HEK293 (cell line): ENCODE data around the gene TAS1R2.
"Not testable (repeated sequence)": the region's sequence is repeated elsewhere in the genome, so short reads cannot be mapped to it uniquely, and the experiment has no call there.

Experiments
- CTCF ChIP-seq: fragments of 450-650 bp; formaldehyde crosslinking; IDR thresholded peaks from 2 replicates; pipeline ENCODE4 v1.5.1; 2016; ENCODE audit warnings: missing biosample characterization, missing genetic modification characterization
- TCF7L2 ChIP-seq: IDR thresholded peaks from 2 replicates; pipeline ENCODE4 v1.6.1; 2011; ENCODE audit warnings: low read depth, mild to moderate bottlenecking, inconsistent platforms, low read length, moderate library complexity, borderline replicate concordance
- ZBTB7A ChIP-seq: fragments of 450-650 bp; formaldehyde crosslinking; IDR thresholded peaks from 2 replicates; pipeline ENCODE4 v1.5.1; 2016; ENCODE audit warnings: low read depth, missing biosample characterization, missing genetic modification characterization
- ZNF211 ChIP-seq: fragments of 450-650 bp; formaldehyde crosslinking; IDR thresholded peaks from 2 replicates; pipeline ENCODE4 v1.5.1; 2016; ENCODE audit warnings: low read depth, missing biosample characterization, missing genetic modification characterization
- ZNF24 ChIP-seq: fragments of 450-650 bp; formaldehyde crosslinking; IDR thresholded peaks from 2 replicates; pipeline ENCODE4 v1.5.1; 2016; ENCODE audit warnings: missing biosample characterization, missing genetic modification characterization
- ZNF571 ChIP-seq: fragments of 450-650 bp; formaldehyde crosslinking; IDR thresholded peaks from 2 replicates; pipeline ENCODE4 v1.5.0; 2017; ENCODE audit warnings: missing biosample characterization, missing genetic modification characterization
- ZNF670 ChIP-seq: fragments of 450-650 bp; formaldehyde crosslinking; IDR thresholded peaks from 2 replicates; pipeline ENCODE4 v1.5.1; 2016; ENCODE audit warnings: missing biosample characterization, missing genetic modification characterization, low read depth
- ZNF785 ChIP-seq: fragments of 450-650 bp; formaldehyde crosslinking; IDR thresholded peaks from 2 replicates; pipeline ENCODE4 v1.5.1; 2016; ENCODE audit warnings: missing biosample characterization, missing genetic modification characterization
- TF ChIP-seq, protein P1 (sequence below): sonication (generic); formaldehyde crosslinking; IDR thresholded peaks from 2 replicates; pipeline ENCODE4 v1.8.1; 2022; ENCODE audit warnings: mild to moderate bottlenecking, moderate library complexity, missing genetic modification reagents

- not testable (repeated sequence) for TF ChIP-seq ZNF571 (tag by site-specific recombination); CTCF (tag by site-specific recombination); ZBTB7A (tag by site-specific recombination); ZNF211 (tag by site-specific recombination); TCF7L2; ZNF24 (tag by site-specific recombination); ZNF785 (tag by site-specific recombination); ZNF670 (tag by site-specific recombination)
- TF ChIP-seq, protein P1, sequence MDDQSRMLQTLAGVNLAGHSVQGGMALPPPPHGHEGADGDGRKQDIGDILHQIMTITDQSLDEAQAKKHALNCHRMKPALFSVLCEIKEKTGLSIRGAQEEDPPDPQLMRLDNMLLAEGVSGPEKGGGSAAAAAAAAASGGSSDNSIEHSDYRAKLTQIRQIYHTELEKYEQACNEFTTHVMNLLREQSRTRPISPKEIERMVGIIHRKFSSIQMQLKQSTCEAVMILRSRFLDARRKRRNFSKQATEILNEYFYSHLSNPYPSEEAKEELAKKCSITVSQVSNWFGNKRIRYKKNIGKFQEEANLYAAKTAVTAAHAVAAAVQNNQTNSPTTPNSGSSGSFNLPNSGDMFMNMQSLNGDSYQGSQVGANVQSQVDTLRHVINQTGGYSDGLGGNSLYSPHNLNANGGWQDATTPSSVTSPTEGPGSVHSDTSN (CRISPR knock-in tag), result not testable (repeated sequence)
Measured at GRCh38 chr1:18870595-18870865, 11.1 kb upstream of the TAS1R2 start.
